HG02973 (cell line): ENCODE measurements around the gene AFP.

Experiments
- ATAC-seq: cut with Tn5 transposase; IDR thresholded peaks from one replicate; pipeline ENCODE4 v1.9.1; 2021; ENCODE audit warnings: moderate library complexity; ENCODE audit not compliant: unreplicated experiment

The AFP gene

DNA sequence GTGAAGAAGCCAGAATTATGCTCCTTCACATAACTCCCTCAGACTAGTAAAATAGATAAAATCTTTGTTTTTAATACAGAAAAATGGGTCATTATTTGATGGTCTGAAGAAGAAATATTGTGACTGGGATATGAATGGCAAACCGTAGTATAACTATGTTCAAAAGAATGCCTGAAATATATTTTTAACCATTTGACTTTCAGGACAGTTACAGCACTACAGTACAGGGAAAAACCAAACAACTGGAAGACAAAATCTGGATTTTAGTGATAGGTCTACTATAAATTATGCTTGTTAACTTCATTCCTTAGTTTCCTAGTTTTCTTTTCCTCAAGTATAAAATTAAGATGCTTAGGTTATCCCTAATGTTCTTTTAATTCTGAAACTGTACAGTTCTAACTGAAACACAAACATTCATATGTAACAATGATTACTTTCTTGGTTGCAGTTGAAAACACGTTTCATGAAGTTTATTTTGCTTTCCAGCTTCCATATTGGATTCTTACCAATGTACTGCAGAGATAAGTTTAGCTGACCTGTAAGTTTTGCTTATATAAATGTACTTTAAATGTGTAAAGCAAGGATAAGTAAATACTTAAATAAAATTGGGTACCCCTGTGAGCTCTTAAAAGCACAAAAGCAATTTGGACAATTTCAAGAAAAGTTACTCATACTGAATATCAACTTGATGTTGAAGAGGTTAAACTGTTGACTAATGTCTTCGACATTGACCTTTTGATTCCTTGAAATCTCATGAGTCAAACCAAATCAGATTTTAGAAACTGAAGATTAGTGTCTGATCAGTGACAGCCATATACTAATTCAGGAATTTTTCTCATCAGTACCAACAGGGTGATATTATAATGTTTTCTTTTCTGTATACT lies 895 bp downstream of the AFP start:
- ATAC-seq: no peak

DNA sequence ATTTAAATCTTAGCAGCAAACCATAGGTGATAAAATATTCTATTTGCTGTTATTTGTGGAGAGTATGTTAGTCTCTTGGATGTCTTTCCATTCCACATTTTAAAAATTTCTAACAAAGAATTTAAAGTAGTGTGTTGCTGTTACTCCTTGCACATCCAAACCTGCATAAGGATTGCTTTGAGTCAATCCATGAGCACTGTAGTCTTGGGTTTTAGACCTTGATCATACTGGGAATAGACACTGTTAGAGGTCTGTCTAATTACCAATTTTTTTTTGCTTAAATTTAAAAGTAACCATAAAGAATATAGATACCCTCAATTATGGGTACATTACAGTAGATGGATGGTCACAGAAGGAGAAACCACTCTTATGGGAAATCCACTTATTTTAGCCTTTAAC lies 1.5 kb downstream of the AFP start:
- no peak for ATAC-seq

DNA sequence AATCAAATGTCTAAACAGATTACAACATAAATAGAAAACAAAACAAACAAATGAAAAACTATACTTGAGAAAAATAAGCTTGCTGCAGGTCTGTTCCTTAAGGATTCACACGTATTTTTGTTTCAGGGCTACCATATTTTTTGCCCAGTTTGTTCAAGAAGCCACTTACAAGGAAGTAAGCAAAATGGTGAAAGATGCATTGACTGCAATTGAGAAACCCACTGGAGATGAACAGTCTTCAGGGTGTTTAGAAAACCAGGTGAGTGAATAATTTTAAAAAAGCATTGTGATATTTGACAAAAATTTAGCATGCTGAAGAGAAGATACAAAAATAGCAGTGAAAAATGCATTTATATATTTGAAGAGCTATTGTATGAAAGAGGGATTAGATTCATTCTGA lies 2.0 kb downstream of the AFP start:
- no peak for ATAC-seq

DNA sequence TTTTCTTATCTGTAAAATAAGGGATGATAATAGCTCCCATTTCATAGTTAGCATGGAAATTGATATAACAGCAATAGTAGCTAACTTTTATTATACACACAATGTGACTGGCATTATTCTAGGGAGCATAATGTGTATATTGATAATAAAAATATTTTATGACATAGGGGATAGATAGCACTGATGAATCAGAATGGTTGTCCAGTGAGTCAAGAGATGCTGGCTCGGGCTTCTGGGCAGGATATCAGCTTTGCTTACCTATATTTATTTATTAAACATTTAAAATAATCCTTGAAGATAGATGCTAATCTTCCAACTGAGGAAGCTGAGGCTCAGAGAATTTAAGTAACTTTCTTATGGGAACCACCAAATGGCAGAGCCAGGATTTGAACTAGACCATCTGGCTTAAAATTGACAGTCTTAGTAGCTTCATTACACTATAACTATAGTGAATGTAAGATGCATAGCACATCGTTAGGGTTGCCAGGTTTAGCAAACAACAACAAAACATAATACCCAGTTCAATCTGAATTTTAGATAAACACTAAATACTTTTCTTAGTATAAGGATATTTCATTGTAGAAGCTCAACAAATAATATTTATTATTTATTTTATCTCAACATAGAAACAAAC lies 2.7 kb downstream of the AFP start:
- ATAC-seq: no peak

DNA sequence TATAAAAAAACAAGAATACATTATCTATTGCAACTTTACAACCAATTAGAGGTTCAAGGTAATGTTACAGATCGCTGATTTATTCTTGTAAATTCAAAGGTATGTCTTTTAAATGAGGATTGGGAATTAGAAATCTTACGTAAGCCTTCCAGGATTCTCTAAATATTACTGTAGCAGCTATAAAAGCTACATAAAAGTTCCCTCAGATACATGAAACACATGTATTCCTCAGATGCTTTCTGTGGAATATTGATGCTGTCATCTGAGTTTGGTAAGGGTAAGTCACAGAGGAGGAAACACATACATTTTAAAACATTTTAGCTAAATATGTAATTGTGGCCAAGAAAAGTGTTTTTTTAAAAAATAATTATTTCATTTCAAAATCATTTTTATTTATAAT lies 3.4 kb downstream of the AFP start:
- ATAC-seq: no peak

DNA sequence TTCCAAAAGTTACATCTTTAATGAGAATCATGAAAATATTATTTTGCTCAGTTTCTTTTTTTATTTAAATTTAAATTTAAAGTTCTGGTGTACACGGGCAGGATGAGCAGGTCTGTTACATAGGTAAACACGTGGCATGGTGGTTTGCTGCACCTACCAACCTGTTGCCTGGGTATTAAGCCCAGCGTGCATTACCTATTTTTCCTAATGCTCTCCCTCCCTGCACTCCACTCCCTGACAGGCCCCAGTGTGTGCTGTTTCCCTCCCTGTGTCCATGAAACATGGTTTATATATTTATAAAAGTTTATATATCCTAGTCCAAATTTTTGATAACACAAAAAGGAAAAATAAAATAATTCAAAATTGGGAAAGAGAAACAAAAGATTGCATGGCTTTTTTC lies 4.0 kb downstream of the AFP start:
- ATAC-seq: no peak

DNA sequence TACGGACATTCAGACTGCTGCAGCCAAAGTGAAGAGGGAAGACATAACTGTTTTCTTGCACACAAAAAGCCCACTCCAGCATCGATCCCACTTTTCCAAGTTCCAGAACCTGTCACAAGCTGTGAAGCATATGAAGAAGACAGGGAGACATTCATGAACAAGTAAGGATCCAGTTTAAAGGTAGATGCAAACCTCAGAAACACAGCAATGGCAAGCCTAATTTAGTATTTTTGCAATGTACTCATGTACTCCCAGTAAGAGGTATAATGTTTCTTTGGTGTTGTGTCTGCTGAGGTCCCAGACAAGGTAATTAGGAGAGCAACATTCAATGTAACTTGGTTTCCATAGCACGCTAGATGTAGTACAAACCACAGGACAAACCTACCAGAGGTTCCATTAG lies 4.6 kb downstream of the AFP start:
- no peak for ATAC-seq

DNA sequence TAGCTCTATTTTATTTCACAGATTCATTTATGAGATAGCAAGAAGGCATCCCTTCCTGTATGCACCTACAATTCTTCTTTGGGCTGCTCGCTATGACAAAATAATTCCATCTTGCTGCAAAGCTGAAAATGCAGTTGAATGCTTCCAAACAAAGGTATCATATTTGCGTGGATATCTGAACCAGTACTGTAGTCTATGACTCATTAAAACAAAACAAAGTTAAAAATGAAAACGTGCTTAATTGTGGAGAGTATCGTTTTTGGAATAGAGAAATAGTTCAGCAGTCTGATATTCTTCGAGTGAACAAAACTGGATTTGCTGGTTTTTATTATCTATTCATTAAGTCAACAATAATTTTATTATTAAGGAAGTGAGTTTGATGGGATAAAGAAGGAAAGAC lies 6.3 kb downstream of the AFP start:
- ATAC-seq: no peak

DNA sequence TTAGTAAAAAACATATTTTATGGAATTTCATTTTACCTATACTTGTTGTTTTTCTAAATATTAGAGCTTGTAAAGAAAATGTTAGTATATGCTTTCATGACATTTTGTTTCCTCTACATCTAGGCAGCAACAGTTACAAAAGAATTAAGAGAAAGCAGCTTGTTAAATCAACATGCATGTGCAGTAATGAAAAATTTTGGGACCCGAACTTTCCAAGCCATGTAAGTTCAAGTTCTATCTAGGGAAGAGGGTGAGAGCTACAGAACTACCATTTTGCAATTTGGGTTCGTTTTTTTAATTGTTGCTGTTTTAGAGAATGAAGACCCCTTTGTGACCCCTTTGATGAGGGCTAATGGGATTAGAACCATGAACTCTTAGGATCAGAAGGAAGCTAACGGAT lies 7.2 kb downstream of the AFP start:
- no peak for ATAC-seq

DNA sequence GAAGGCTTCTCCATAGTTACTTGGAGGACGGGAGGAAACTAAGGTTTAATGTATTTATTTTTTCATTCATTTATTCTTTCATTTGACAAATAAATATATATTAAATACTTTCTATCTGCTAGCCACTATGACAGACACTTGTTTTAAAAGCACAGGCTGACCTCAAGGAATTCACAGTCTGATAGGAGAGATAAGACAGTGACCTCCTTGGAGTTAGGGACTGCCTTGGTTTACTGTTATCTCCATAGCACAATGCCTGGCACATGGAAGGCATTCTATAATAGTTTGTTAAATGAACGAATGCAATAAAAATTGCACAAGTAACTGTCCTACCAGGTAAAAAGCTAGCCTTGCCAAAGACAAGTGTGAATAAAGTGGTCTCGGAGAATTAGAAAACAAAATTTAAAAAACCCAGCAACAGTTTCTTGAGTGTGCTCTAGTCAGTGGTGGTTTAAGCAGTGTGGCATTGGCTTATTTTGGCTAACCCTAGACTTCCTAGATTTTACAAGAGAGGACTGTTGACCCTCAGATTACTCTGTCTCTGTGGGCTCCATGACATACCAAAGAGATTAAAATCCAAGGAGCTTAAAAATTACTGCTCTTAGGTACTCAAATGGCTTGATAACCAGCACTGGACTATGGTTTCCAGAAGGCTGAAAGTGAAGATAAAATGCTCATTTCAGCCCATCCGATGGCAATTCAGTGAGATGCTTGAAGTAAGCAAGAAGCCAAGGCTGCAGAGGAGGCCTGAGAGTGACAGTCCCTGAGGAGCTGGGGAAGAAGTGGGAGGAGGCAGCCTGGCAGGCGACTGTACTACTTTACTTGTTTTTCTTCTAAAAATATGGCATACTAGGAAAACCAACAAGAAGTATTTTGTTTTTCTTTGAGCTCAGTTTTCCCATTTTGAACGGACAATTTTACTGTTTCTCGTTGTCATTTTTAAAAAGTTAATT lies 9.6 kb downstream of the AFP start:
- ATAC-seq: no peak

DNA sequence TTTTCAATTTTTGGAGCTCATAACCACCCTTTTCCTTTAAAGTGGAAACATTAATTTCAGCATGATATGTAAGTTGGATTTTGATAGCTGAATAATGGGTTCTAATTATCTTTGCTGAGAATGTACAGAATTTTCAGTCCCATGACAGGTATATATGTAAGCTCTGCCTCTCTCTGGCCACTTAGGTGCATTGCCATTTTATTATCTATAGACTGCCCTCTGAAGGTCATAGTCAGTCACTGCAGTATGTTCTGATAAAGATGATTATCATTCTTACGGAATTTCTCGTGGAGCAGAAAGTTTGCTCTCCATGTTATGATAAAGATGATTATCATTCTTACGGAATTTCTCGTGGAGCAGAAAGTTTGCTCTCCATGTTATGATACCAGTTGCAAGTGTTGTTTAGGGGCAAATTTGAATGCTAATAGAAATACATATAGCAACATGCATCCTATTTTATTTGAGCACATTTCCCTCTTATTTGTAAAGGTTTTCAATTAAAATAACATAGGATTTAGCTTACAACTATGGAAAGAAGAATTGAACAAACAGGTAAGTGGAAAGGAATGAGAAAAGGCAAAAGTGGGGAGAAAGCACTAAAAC lies 10.4 kb downstream of the AFP start:
- ATAC-seq: peak; percentile 99

DNA sequence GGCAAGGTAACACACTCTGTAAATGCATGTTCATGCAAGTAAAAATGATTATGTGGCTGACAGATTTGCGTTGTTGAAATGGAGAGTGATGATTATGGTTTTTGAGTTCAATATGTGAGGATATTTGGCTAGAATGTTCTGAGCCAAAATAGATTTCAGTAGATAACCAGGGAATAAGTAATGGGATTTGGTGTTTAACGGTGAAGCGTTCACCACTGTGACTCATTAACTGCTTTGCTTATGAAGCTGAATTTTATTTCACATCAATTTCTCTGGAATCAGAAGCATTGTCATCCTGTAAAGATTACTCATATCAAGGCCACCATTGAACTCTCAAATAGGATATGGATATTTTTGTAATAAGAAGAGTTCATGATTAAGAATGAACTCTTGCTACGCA lies 11.7 kb downstream of the AFP start:
- no peak for ATAC-seq

DNA sequence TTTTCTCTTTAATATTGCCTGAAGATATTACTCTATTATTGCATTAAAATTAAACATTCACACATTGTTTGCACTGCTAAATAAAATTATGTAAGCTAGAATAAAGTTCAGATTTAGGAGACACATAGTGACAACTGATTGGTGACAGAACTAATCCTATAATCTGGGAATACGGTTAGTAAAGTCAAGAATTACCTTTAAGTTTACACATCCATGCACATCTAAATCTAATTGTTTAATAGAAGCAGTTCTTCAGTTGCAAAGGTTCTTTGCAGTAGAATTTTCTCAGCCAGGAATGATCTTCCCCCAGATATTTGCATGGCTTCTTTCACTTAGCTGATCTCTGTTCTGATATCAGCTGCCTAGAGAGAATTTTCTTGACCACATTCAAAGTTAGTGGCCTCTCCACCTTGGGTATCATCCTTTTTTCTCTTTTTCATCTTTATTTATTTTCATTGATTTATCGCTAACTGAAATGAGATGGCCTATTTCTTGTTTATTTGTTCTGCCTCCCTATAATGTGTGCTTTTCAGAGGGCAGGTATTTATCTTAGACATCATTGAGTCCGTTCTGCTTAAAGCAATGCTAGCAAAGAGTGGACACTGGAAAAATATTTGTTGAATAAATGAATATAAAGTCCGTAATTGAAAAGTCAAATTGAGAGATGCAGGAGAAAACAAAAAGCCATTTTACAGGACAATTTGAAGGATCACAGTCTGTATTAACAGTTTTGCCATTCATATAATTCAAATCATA lies 12.6 kb downstream of the AFP start:
- ATAC-seq: no peak

DNA sequence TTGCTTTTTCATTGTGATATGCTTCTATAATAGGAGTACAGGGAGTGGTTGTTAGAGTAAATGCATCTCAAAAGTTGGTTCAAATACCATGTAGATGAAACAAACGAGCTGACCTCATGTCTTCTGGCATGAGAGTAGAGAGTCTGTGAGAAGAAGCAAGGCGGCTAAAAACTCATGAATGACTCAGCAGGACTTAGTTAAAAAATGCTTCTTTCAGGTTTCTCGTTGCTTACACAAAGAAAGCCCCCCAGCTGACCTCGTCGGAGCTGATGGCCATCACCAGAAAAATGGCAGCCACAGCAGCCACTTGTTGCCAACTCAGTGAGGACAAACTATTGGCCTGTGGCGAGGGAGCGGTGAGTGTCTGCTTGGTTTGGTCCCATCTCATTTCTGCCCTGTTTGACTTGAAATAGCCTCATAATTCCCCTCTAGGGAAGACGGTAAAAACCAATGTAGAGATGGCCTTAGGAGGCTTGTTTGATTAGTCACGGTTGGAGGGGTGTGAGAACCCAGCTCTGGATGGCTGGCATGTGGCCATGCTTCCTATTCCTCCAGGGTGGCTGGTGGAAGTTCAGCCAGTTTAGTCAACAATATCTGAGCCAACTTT lies 14.5 kb downstream of the AFP start:
- ATAC-seq: no peak

DNA sequence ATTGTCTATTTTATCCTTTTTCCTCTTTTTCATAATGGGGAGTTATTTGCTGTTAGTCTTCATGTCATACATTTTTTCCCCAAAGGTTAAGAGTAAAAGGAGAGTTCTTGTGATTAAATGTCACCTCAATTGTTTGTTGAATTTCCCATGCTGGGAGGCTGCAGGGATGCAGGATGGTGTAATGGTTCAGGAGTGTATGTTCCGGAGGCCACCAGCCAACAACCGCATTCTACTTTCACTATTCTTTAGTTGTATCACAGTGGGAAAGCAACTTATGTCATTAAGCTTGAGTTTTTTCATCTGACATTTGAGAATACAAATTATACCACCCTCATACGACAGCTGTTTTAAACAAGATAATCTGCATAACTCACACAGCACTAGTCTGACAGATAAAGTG lies 15.4 kb downstream of the AFP start:
- no peak for ATAC-seq

DNA sequence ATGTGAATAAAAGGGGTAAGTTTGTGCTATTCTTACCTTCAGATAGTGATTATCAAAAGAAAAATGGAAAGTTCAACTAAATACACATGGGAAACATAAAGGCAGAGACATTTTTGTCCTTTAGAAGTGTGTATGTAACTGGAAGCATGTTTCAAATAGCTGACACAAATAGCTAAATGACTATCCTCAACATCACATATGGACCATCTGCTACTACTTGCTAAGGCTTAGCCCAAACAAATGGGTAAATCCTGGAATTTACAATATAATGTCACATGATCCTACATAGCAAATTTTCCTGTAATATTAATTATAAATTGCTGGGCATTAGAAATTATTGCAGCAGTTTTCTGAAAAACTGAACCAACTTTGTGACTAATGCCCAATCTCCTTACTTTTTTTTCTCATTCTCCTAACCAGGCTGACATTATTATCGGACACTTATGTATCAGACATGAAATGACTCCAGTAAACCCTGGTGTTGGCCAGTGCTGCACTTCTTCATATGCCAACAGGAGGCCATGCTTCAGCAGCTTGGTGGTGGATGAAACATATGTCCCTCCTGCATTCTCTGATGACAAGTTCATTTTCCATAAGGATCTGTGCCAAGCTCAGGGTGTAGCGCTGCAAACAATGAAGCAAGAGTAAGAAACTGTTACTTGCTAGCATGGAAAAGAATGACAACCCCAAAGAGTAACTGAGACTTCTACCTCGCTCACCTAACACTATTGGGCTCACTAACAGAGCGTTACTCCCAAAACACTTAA lies 16.1 kb downstream of the AFP start:
- ATAC-seq: no peak

DNA sequence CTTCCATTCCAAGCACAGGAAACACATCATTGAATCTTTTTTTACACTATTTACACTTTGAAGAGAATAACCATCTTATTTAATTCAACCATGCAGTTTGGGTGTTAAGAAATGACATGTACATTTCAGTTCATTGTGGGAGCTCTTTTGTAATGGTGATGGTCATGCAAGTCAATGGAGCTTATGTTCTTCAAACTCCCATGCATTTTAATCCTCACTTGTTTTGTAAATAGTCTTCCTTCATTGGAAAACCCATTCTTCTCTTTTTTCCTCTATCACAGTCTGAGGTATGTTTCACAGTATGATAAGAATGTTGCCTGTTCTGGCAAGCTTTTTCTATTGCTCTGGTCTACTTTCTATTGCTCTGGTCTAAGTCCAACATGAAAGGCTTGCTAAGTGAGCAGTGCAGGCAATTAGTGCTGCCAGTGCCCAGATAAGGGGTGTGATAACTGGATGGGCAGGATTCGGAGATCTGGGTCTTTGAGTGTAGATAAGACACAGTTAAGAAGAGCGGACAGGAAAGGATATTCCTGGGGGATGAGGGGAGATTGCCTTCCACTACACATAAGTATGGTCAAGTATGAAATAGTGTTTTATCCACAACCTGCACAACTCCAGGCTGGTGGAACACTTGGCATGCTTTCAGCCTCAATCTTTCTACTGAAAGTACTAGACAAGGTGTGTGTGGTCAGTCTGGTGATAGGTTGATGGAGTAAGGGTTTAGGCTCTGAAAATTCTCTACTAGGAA lies 17.1 kb downstream of the AFP start:
- no peak for ATAC-seq

DNA sequence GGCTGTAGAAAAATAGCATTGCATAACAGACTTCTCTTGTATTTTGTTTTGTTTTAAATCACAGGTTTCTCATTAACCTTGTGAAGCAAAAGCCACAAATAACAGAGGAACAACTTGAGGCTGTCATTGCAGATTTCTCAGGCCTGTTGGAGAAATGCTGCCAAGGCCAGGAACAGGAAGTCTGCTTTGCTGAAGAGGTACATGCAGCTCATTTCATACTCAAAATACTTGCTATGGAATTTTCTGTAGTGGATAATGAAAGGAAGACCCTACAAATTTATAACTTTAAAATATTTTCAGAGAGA lies 17.6 kb downstream of the AFP start:
- no peak for ATAC-seq

DNA sequence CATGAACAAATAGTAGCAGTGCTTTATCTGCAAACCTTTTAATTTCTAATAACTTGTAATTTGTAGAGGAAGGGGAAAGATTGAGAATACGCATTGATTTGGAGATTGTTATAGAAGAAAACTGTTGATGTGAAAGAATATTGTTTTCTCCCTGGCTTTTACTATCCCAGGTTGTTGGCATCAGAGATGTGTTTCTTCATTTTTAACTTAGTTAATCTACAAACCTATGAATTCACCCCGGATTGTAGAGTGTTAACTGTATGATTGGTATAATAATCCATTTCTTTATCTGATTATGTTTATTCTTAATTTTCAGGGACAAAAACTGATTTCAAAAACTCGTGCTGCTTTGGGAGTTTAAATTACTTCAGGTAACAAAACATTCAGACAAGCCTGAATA lies 18.9 kb downstream of the AFP start:
- no peak for ATAC-seq
